NCI-H446 treated with DMSO at 0.1 percent for 48 hours (cell line): ENCODE results near the gene RAB31.

Experiments used
- DNase-seq: peaks from one replicate; lab custom pipeline; 2025; lab: John Stamatoyannopoulos, UW

Gene RAB31

DNA sequence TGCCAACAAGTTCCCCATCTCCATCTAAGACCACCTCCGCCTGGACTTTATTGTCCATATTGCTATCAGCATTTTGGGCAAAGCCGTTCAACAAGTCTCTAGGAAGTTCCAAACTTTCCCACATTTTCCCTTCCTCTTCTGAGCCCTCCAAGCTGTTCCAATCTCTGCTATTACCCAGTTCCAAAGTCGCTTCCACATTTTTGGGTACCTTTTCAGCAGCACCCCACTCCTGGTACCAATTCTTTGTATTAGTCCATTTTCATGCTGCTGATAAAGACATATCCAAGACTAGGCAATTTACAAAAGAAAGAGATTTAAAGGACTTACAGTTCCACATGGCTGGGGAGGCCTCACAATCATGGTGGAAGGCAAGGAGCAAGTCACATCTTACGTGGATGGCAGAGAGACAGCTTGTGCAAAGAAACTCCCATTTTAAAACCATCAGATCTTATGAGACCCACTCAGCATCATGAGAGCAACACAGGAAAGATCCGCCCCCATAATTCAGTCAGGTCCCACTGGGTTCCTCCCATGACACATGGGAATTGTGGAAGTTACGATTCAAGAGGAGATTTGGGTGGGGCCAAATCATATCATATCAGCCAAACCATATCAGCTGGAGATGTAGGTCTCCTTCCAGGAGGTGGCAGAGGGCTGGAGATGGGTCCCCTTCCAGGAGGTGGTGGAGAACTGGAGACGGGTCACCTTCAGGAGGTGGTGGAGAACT lies 157.8 kb downstream of the RAB31 start:
- DNase-seq = no peak

DNA sequence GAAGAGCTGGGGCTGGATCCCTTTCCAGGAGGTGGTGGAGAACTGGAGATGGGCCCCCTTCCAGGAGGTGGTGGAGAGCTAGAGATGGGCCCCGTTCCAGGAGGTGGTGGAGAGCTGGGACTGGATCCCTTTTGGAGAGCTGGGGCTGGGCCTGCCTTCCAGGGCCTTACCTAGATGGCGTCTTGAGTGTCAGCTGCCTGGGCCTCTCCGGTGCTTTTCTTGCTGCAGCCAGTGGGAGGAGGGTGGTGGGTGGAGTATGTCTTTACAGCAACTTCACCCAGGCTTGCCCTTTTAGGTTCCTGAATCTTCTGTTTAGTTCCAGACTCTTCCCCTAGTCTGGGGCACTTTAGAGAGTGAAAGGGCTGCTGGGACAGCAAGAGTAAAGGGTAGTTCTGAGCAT lies 158.5 kb downstream of the RAB31 start:
- no peak for DNase-seq

DNA sequence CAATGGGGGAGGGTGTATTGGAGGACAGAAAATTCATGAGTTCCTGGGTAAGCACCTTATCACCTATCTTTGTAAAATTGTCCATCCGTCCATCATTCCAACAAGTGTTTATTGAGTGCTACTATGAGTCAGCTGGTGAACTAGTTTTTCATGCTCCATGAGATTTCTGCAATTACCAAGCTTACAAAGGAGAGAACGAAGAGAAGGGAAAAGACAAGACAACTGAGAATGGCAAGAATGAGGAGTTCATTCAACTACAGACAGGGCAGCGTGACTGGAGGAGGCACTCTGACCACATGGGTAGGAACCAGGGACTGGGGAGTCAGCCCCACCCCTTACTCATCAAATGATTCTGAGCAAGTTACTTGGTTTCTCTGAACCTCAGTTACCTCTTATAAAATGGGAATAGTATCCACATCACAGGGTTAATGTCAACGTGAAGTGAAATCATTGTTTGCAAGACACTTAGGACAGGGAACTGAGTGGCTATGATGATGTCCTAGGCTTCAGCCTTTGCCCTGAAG lies 159.0 kb downstream of the RAB31 start:
- DNase-seq = no peak

DNA sequence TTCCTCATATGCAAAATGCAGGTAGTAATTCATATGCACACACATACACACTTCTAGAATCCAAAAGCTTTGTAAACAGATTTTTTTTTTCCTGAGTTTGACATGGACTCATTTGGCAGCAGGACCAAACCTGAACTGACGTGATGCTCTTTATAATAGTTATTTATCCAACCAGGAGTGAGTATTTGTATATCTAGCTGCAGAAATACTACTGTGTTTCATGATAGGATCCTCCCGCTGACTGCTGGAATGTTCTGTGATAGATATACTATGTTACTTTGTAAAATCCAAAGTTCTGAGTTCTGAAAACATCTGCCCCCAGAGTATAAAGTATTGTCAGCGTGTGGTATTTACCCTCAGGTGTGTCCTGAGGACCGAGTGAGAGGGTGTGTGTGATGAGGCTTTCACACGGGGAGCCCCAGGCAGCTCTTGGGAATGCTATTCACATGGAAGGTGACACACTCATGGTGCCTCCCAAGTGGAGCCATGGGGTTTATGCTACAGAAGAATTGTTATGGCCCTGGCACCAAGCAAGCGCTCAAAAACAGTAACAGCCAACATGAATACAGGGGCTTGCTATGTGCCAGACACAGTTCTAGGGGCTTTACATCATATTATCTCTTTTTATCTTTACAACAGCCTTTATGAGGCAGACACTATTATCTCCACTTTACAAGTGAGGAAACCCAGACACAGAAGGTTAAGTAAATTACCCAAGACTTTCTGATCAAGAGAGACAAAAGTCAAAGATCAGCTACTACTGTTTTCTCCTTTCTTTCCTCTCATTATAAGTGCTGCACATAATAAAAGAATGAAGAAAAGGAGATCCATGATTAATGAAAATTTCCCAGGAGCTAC lies 161.0 kb downstream of the RAB31 start:
- DNase-seq = no peak

DNA sequence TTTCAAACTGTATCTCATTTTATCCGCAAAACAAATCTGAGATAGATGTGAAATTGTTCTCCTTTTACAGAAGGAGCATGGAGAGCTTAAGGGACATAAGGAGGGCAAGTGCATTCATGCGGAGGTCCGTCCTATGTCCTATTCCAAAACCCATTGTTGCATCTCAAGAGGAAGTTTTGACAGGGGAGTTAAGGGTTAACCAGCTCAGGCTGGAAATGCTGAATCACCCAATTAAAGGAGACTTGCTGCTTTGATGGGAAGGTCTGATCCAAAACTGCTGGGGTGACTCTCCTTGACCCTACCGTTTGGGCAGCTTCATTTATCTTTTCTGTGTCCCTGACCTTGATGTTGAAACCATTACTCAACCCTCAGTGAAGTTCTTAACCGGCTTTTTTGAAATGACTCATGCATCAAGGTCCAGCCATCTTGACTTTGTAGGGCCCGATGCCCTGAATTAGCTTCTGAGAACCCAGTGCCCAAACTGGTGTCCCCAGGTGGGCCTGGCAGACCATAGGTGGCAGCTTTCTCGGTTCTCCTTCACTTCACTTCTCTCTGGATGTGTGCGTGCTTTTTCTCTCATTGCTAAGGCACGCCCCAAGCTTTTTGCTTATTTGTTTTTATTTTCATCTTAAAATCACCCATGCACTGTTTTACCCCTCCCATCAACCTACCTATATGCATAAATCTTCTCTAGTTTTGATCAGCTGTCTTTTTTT lies 161.8 kb downstream of the RAB31 start:
- no peak for DNase-seq

DNA sequence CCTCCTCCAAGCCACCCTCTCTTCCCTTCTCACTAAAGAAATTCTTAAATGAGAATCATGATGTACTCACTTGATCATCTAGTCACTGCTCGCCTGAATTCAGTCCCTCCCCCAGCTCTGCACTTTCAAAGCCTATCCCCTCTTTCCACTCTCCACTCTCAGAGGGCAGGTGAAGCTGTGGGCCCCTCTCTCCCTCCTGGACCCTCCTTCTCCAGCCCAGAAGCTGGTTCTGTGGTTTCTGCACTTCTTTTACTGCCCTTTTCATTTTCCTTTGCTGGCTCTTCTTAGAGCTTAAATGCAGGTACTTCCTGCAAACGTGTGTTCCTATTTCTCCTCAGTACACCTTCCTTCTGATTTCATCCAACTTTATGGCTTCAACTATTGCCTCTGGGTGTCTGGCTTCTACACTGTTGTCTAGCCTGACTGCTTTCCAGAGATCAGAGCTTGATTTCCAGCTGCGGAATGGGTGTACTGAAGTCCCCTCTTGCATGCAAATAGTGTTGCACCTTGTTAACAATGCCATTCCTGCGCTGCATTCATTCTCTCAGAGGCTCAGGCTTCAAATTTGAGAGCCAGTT lies 162.4 kb downstream of the RAB31 start:
- DNase-seq = no peak

DNA sequence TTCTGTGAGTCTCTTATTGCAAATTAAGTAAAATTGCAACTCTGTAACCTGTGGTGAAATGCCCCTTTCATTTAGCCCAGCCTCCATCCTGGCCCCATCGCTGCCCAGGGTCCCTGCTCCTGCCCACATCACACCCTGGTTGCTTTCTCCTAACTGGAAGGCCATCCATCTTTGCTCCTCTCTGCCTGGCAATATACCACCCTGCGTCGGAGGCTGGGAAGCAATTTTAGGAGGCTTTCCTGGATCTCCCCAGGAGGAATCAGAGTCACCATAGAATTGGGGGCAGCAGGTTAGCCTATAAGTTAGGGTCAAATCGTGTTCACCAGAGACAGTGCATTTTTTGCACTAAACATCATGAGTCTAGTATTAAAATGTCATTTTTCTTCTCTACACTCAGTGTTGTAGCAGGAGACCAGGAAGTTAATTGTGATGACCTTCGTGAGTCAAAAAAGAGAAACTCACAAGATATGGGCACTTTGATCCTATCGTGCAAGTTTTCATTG lies 163.2 kb downstream of the RAB31 start:
- no peak for DNase-seq

DNA sequence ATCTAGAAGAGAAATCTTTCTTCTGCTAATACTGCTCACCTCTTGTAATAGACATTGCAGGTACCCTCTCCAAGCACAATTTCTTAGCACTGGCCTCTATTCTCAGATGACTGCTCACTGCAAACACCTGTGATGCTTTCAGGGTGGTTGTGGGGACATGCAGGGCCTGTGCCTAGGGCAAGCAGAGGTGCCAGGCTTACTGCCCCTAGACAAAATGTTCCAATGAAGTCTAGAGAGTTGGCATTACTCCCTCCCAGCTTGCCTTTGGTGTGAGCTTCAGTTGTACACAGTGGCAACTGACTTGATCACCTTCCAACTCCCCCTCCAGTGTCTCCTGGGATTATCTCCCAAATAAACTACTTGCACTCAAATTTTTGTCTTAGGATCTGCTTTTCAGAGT lies 164.7 kb downstream of the RAB31 start:
- no peak for DNase-seq

DNA sequence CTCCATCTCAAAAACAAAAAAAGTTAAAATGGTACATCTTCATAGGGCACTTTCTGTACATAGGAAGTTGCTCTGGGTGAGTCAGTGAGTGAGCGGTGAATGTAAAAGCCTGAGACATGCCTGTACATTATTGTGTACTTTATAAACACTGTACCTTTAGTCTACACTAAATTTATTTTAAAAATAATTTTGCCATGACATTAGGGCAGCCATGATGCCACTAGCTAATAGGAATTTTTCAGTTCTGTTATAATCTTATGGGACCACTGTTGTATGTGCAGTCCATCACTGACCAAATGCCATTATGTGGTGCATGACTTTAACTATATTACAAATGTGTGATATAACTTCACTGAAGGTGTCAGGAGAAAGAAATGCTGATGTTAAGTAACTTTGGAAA lies 166.6 kb downstream of the RAB31 start:
- no peak for DNase-seq

DNA sequence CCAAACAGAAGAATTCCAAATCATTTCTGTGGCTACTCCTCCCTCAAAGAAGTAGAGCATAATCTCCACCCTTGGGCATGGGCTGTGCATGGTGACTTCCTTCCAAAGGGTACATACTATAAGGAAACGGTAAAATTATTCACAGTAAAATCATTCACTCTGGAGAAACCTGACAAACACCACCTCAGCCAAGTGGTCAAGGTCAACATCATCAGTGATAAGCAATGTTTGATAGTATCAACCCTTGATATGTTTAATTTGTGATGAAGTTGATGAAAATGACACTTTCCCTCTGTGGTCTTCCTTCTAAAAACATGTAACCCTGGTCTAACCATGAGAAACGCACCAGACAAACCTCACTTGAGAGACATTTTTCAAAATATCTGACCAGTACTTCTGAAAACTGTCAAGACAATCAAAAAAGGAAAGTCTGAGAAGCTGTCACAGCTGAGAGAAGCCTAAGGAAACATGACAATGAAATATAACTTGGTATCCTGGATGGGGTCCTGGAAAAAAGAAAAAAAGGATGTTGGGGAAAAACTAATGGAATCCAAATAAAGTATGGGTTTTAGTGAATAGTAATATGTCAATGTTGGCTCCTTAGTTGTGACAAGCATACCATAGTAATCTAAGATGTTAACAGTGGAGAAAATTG lies 168.2 kb downstream of the RAB31 start:
- DNase-seq = no peak

DNA sequence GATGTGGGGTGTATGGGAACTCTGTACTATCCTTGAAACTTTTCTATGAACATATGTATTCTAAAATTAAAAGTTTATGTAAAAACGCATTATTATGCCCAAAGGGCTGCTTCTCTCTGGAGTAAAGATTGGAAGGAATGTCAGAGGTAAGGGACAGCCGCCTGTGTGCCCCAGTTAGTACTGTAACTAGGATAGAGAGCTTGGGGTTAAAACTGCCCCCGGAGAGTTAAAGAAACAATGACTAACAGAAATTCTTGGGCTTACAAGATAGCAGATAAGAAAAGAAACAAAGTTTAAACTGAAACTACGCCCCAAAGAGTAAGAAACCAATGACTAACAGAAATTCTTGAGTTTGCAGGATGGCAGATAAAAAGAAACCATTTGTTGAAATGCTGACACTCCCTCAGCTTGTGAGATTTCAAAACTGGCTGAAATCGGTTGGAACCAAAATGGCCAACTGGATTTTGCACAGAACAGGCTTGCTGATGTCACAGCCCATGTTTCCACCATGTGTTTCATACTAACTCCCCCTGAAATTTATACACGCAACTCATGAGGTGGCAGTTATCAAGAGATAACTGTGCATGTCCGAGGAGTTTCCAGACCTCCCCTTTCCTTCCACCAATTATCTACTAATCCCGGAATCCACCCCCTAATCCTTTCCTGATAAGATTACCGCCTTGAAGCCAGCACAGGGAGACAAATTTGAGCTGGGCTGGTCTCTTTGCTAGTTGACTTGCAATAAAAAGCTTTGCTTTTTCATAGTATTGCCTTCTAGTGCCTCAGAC lies 169.0 kb downstream of the RAB31 start:
- DNase-seq = no peak

DNA sequence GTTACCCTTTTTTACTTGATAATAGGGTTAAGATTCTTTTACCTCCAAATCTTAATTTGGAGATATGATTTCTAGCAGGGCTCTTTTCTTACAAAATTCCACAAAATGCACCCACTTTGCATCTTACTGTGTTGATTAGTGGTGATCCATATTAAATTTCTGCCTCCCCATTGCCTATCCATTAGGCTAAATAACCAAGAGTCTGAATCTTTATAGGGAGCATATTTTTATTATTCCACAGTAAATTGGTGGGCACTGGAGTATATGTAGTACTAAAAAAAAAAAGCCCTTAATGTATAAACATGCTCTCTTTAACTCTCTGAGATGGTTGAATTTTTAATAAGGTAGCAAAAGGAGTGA lies 169.5 kb downstream of the RAB31 start:
- DNase-seq = no peak

DNA sequence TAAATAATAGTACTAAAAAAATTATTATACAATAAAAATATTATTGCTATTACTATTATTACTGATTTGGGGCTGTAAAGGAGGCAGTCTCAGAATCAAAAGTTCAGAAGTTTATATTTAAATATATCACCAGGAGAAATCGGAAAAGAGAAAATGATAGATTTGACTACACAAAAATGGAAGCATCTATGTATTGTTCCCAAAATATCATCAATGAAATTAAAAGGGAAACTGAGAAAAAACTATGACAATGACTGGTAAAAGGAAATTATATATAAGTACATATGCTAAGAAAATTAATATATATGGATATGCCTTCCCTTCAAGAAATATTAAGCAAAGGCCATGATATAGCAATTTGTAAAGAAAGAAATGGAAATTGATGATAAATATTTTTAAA lies 170.0 kb downstream of the RAB31 start:
- DNase-seq = no peak

DNA sequence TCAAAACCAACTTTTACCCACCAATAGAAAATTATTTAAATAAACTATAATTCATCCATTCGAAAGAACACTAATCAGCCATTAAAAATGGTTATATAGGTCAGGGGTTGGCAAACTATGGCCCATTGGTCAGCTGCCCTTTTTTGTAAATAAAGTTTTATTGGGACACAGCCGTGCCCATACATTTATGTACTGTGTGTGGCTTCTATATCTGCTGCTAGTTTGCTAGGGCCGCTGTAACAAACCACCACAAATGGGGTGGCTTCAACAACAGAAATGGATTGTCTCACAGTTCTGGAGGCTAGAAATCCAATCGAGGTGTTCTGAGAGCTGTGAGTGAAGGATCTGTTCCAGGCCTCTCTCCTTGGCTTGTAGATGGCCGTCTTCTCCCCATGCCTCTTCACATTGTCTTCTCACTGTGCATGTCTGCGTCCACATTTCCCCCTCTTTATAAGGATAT lies 170.7 kb downstream of the RAB31 start:
- no peak for DNase-seq

DNA sequence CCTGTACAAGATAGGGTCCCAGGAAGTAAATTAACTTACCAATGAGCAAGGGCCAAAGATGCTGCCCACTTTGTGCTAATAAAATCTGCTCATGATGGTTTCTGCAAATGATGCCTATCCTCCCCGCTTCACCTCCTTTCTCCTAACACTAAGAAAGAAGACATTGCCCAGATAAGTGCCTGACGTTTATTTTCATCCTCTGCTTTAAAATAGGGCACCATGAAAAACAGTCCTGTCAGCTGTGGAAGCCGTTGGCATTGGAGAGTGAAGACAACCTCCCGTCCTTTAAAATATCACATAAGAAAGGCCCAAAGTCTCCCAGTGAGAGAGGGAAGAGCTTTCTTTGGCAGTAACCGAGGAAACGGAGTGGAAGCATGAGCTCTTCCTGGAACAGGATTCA lies 176.0 kb downstream of the RAB31 start:
- DNase-seq = no peak

DNA sequence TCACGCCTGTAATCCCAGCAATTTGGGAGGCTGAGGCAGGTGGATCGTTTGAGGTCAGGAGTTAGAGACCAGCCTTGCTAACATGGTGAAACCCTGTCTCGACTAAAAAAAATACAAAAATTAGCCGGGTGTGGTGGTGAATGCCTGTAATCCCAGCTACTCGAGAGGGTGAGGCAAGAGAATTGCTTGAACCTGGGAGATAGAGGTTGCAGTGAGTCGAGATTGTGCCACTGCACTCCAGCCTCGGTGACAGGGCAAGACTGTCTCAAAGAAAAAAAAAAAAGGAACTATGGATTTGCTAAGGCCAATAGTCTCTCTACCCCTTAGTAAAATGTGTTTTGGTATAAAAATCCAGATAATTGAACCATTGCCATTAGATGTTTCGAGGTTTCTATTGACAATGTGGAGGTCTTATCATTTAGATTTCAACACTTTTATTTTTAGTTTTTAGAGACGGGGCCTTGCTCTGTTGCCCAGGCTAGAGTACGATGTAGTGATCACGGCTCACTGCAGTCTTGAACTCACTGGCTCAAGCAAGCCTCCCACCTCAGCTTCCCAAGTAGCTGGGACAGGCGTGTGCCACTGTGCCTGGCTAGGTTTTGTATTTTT lies 176.5 kb downstream of the RAB31 start:
- DNase-seq = no peak

DNA sequence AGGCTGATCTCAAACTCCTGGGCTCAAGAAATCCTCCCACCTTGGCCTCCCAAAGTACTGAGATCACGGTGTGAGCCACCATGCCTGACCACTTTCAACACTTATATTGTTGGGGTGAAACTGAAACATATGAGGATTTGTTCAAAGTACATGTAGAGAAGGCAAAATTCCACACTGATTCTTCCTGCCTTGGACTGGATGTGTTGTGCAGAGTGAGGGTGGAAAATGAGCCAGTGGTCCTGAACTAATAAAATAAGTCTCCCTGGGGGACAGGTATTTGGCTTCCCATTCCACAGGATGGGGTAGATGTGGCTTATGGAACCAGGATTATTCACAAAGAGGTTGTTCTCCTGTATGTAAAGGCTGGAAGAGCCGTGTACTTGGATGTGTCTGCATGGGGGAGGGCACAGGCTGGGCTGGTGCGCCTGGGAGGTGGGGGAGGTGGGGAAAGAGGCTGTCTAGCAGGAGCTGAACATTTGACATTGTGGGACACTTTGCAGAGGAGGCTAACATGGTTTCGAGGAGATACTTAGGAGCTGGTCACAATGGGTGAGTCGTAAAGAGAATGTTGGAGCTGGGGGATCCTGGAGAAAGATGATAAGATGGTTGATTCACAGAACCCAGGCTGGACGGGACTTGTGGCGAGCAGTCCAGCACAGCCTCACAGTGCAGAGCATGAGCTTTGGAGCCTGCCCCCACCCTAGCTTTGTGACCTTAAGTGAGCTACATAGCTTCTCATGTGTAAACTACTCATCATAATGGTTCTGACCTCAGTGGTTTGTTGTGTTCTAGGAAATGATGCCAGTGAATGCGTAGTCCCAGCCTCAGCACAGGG lies 177.3 kb downstream of the RAB31 start, which contains the start of gene TXNDC2:
TXNDC2 (plus strand) TSS at position 804 of the 835 bp plus-strand sequence. CDS start 708 bp downstream, outside the sequence.
- DNase-seq = no peak

DNA sequence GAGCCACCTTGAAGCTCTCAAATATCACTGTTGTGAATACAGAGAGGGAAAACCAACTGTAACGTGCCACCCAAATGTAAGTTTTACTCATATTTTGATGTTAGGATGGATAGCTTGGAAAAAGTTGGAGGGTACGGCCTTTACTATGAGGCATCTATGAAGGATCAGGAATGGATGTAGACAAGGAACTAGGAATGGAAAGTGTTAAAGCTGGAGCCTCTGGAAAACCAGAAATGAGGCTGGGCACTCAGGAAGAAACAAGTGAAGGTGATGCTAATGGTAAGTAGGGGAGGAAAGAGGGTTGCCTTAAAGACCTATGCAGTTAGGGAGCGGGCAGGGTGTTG lies 177.9 kb downstream of the RAB31 start:
- DNase-seq = no peak

DNA sequence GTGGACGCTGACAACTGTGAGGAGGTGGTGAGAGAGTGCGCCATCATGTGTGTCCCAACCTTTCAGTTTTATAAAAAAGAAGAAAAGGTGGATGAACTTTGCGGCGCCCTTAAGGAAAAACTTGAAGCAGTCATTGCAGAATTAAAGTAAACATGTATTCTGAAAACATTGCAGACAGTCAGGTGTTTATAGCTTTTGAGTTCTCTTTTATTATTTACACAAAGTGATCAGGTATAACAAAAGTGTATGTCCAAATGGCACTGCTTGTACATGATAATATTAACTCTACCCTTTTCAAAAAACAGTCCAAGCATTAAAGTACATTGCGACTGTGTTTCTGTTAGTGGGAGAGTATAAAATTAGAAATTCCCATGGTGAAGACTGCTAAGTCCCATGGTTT lies 179.9 kb downstream of the RAB31 start:
- DNase-seq = no peak
